Keratinocyte (primary cell): ENCODE measurements around the gene WDR49. TPM values are rescaled to one million over a fixed set of nuclear protein-coding genes. Genes with fewer than 3 reads are reported as not detected.

Experiments used
- DNase-seq: peaks from one replicate; pipeline ENCODE4 v3.0.0-alpha.2; 2011; ENCODE audit warnings: low read depth, missing footprints, low spot score
- FAIRE-seq: peaks from 2 replicates; lab custom pipeline; 2011; peaks lifted over from hg19 to GRCh38; lab: Jason Lieb, UNC
- H2AFZ ChIP-seq: 2 replicates; pipeline ENCODE4 v1.6.0; 2012; ENCODE audit warnings: low read length, control low read depth, inconsistent platforms; ENCODE audit not compliant: control insufficient read depth
- H3K27ac ChIP-seq: 2 replicates; pipeline ENCODE4 v1.5.1; 2011; ENCODE audit warnings: low read length; ENCODE audit not compliant: control insufficient read depth, insufficient read depth
- H3K27me3 ChIP-seq: 3 replicates; pipeline ENCODE4 v1.6.0; 2011; ENCODE audit warnings: low read length; ENCODE audit not compliant: control insufficient read depth, insufficient read depth; ENCODE audit errors: extremely low read depth
- H3K36me3 ChIP-seq, 2 experiments: 2 replicates in 1 of 2; 3 replicates in 1 of 2; pipeline ENCODE4 v1.5.1; 2011; ENCODE audit warnings: low read length in 2 of 2, mild to moderate bottlenecking in 1 of 2; ENCODE audit not compliant: control insufficient read depth in 2 of 2, insufficient read depth in 2 of 2; ENCODE audit errors: extremely low read depth in 1 of 2
- H3K4me1 ChIP-seq: 3 replicates; pipeline ENCODE4 v1.5.1; 2011; ENCODE audit warnings: low read length; ENCODE audit not compliant: control insufficient read depth, insufficient read depth; ENCODE audit errors: extremely low read depth
- H3K4me2 ChIP-seq: 3 replicates; pipeline ENCODE4 v1.6.0; 2011; ENCODE audit warnings: low read depth, low read length; ENCODE audit not compliant: control insufficient read depth, insufficient read depth; ENCODE audit errors: extremely low read depth
- H3K4me3 ChIP-seq, 3 experiments: fragments of 200-600 bp in 1 of 3; sonication (generic) in 1 of 3; 2 replicates in 2 of 3; 3 replicates in 1 of 3; pipeline ENCODE4 v1.5.1; 2011 to 2016; ENCODE audit warnings: low read length in 3 of 3, mild to moderate bottlenecking in 3 of 3, control low read depth in 2 of 3, inconsistent platforms in 1 of 3, low read depth in 1 of 3, mixed read lengths in 1 of 3, mixed run types in 1 of 3, moderate library complexity in 1 of 3; ENCODE audit not compliant: control insufficient read depth in 2 of 3, insufficient read depth in 2 of 3; ENCODE audit errors: extremely low read depth in 1 of 3
- H3K79me2 ChIP-seq: 2 replicates; pipeline ENCODE4 v1.6.0; 2012; ENCODE audit warnings: low read length; ENCODE audit not compliant: control insufficient read depth, insufficient read depth
- H3K9ac ChIP-seq: 3 replicates; pipeline ENCODE4 v1.6.0; 2011; ENCODE audit warnings: low read length; ENCODE audit not compliant: control insufficient read depth, insufficient read depth; ENCODE audit errors: extremely low read depth
- H3K9me1 ChIP-seq: 3 replicates; pipeline ENCODE4 v1.6.0; 2011; ENCODE audit warnings: low read length; ENCODE audit not compliant: control insufficient read depth, insufficient read depth; ENCODE audit errors: extremely low read depth
- H3K9me3 ChIP-seq: 2 replicates; pipeline ENCODE4 v1.5.1; 2012; ENCODE audit warnings: low read depth, low read length; ENCODE audit not compliant: control insufficient read depth
- H4K20me1 ChIP-seq: 3 replicates; pipeline ENCODE4 v1.6.0; 2011; ENCODE audit warnings: low read length; ENCODE audit not compliant: control insufficient read depth, insufficient read depth; ENCODE audit errors: extremely low read depth
- CTCF ChIP-seq, 3 experiments: IDR thresholded peaks in 1 of 3; conservative IDR thresholded peaks in 1 of 3; optimal IDR thresholded peaks in 1 of 3; 2 replicates in 2 of 3; 3 replicates in 1 of 3; pipeline versions ENCODE3 to v1.5.1; 2011; ENCODE audit warnings: low read length in 3 of 3, mild to moderate bottlenecking in 3 of 3, moderate library complexity in 2 of 3, control low read depth in 1 of 3, inconsistent platforms in 1 of 3; ENCODE audit not compliant: insufficient read depth in 2 of 3; ENCODE audit errors: extremely low read depth in 1 of 3
- EZH2 ChIP-seq: IDR thresholded peaks from one replicate; pipeline ENCODE4 v1.6.1; 2012; ENCODE audit warnings: inconsistent platforms, mild to moderate bottlenecking, low read length, moderate library complexity
- dilution Hi-C: fragments of 300-500 bp; cut with MboI; formaldehyde crosslinking; loops from one replicate; pipeline ENCODE4 v1.7.0; 2020; ENCODE audit warnings: low sequenced_read_pairs; ENCODE audit not compliant: extremely low pct_ligation_motif_present
- polyA plus RNA-seq, 5 experiments: library from polyadenylated mRNA; depleted of rRNA in 3 of 5; stranded (reverse) in 3 of 5; stranded (forward) in 1 of 5; unstranded in 1 of 5; fragments of >200 nt; gene quantifications; 1 replicate in 1 of 5; 2 replicates in 3 of 5; 3 replicates in 1 of 5; pipeline versions ENCODE4 v1.2.1 to v1.2.3, GENCODE V29; 2011 to 2012; ENCODE audit warnings: missing spikeins in 2 of 5, low read depth in 1 of 5, low replicate concordance in 1 of 5

Gene WDR49
- polyA plus RNA-seq, 1 donor (not counting 4 experiments of a cell fraction or from before 2014, with no cell fraction given) = not detected

GRCh38 chr3:167501941-167502340 is 151.8 kb downstream of the WDR49 start:
- no peaks in the 10 kb centered on the region for H3K9me1 ChIP-seq
- H3K4me2 ChIP-seq = no peak overlapping the region
- TF ChIP-seq CTCF (optimal IDR thresholded peaks at IDR 0.05 in 1 of 3, IDR thresholded peaks at IDR 0.05 in 1 of 3, conservative IDR thresholded peaks at IDR 0.05 in 1 of 3; ENCODE audit: extremely low read depth in 1 of 3, insufficient read depth in 2 of 3, low read length in 3 of 3) (no peak), EZH2 (no peak)
- H3K9me3 ChIP-seq = no peaks in the 10 kb centered on the region
- FAIRE-seq (no peak), DNase-seq (no peak)
- no peaks in the 10 kb centered on the region for H3K4me1 ChIP-seq
- no peak overlapping the region for H2AFZ ChIP-seq
- no peaks in the 10 kb centered on the region for H4K20me1 ChIP-seq
- no peaks in the 10 kb centered on the region for H3K79me2 ChIP-seq
- no peaks in the 10 kb centered on the region for H3K27me3 ChIP-seq
- dilution Hi-C loops = no loop called here
- H3K27ac ChIP-seq = no peak overlapping the region
- H3K4me3 ChIP-seq = no peak overlapping the region
- no peak overlapping the region for H3K9ac ChIP-seq
- no peaks in the 10 kb centered on the region for H3K36me3 ChIP-seq

- DNase-seq = no peak
- Histone ChIP-seq H3K9me1 (no peaks in the 10 kb centered on the region), H3K4me1 (no peaks in the 10 kb centered on the region), H3K9me3 (no peaks in the 10 kb centered on the region), H3K79me2 (no peaks in the 10 kb centered on the region), H3K27ac (no peak overlapping the region), H4K20me1 (no peaks in the 10 kb centered on the region), H2AFZ (no peak overlapping the region), H3K4me3 (no peak overlapping the region), H3K36me3 (no peaks in the 10 kb centered on the region), H3K9ac (no peak overlapping the region), H3K4me2 (no peak overlapping the region), H3K27me3 (no peaks in the 10 kb centered on the region)
- dilution Hi-C loops = no loop called here
- no peak for FAIRE-seq
- TF ChIP-seq CTCF (optimal IDR thresholded peaks at IDR 0.05 in 1 of 3, IDR thresholded peaks at IDR 0.05 in 1 of 3, conservative IDR thresholded peaks at IDR 0.05 in 1 of 3; ENCODE audit: extremely low read depth in 1 of 3, insufficient read depth in 2 of 3, low read length in 3 of 3) (no peak), EZH2 (no peak)
Observed at GRCh38 chr3:167497903-167498302, 155.8 kb downstream of the WDR49 start.
